Thyroid gland (tissue), 4 donors: ENCODE measurements around the gene LSAMP. TPM values are rescaled to one million over a fixed set of nuclear protein-coding genes. Genes with fewer than 3 reads are reported as not detected.

Experiments
- DNase-seq, 2 donors: peaks; one replicate each; pipeline ENCODE4 v3.0.0-alpha.2; 2019
- H3K27ac ChIP-seq, 3 donors: fragments of 200-600 bp; sonication (generic); 1 replicate in 2 of 3; 2 replicates in 1 of 3; pipeline ENCODE4 v1.5.1; 2016 to 2019; ENCODE audit warnings: mild to moderate bottlenecking in 1 of 3, moderate library complexity in 1 of 3
- H3K27me3 ChIP-seq: fragments of 200-600 bp; sonication (generic); one replicate; pipeline ENCODE4 v1.5.1; 2019
- H3K36me3 ChIP-seq, 2 donors: fragments of 200-600 bp; sonication (generic); one replicate each; pipeline ENCODE4 v1.5.1; 2016 to 2019
- H3K4me1 ChIP-seq, 2 donors: fragments of 200-600 bp; sonication (generic); one replicate each; pipeline ENCODE4 v1.5.1; 2017 to 2019
- H3K4me3 ChIP-seq, 3 donors: fragments of 200-600 bp; sonication (generic); replicated peaks in 1 of 3; 1 replicate in 2 of 3; 2 replicates in 1 of 3; pipeline ENCODE4 v1.5.1; 2016; ENCODE audit warnings: mild to moderate bottlenecking in 1 of 3
- H3K9me3 ChIP-seq: fragments of 200-600 bp; sonication (generic); one replicate; pipeline ENCODE4 v1.5.1; 2017
- CTCF ChIP-seq, 6 experiments: fragments of 200-600 bp in 3 of 6; fragments of 450-650 bp in 3 of 6; sonication (generic) in 3 of 6; IDR thresholded peaks; one replicate each; pipeline ENCODE4 v1.5.1; 2016 to 2019; ENCODE audit warnings: antibody characterized with exemption in 6 of 6, mild to moderate bottlenecking in 2 of 6, inconsistent platforms in 1 of 6, moderate library complexity in 1 of 6
- POLR2A ChIP-seq, 2 donors: fragments of 450-650 bp; IDR thresholded peaks; one replicate each; pipeline ENCODE4 v1.6.1; 2017; ENCODE audit warnings: antibody characterized with exemption in 2 of 2, mild to moderate bottlenecking in 2 of 2, moderate library complexity in 1 of 2
- WGBS, 2 donors: methylation state at CpG; one replicate each; pipeline ENCODE4 v1.1.5; 2017; 5-methylcytosine and 5-hydroxymethylcytosine counted together
- intact Hi-C: fragments of 100-400 bp; cut with DNase I; formaldehyde crosslinking; loops from one replicate; pipeline ENCODE4 v1.15.1; 2023
- total RNA-seq, 4 donors: library from RNA; depleted of rRNA; stranded (reverse); fragments of >200 nt; gene quantifications; one replicate each; pipeline ENCODE4 v1.2.3, GENCODE V29; 2016

The LSAMP gene
- total RNA-seq, 4 donors from 2014 or later: 0.78 to 2.0 (median 1.8) TPM

GRCh38 chr3:115789481-115789880 is 655.8 kb downstream of the LSAMP start:
- DNase-seq: no peak
- intact Hi-C loops: no loop called here
- Histone ChIP-seq H3K4me3 (no peak overlapping the region), H3K9me3 (no peaks in the 10 kb centered on the region), H3K27me3 (no peaks in the 10 kb centered on the region), H3K4me1 (peaks cover 6 to 8% of the 10 kb centered on the region in 2 donors), H3K36me3 (no peaks in the 10 kb centered on the region), H3K27ac (no peak overlapping the region)
- TF ChIP-seq POLR2A (IDR thresholded peaks at IDR 0.05) (no peak), CTCF (IDR thresholded peaks at IDR 0.05) (no peak)
- WGBS, 2 donors: 87 to 94% methylated on average over 4 of the region's 4 CpGs

GRCh38 chr3:115788921-115789470 is 656.3 kb downstream of the LSAMP start:
- Histone ChIP-seq H3K36me3 (no peaks in the 10 kb centered on the region), H3K4me1 (peaks cover 6 to 8% of the 10 kb centered on the region in 2 donors), H3K4me3 (no peak overlapping the region), H3K27ac (no peak overlapping the region), H3K27me3 (no peaks in the 10 kb centered on the region), H3K9me3 (no peaks in the 10 kb centered on the region)
- no peak for TF ChIP-seq POLR2A (IDR thresholded peaks at IDR 0.05)
- no peak for TF ChIP-seq CTCF (IDR thresholded peaks at IDR 0.05)
- 72% methylated on average over 4 of the region's 4 CpGs for WGBS, 2 donors
- intact Hi-C loops: no loop called here
- DNase-seq: no peak

GRCh38 chr3:115787818-115788217 is 657.5 kb downstream of the LSAMP start:
- no peaks in the 10 kb centered on the region for H3K27me3 ChIP-seq
- peaks cover 8 to 9% of the 10 kb centered on the region in 2 donors for H3K4me1 ChIP-seq
- DNase-seq: no peak
- H3K9me3 ChIP-seq: no peaks in the 10 kb centered on the region
- intact Hi-C loops: no loop called here
- no peaks in the 10 kb centered on the region for H3K36me3 ChIP-seq
- TF ChIP-seq POLR2A (IDR thresholded peaks at IDR 0.05): no peak
- TF ChIP-seq CTCF (IDR thresholded peaks at IDR 0.05): no peak
- WGBS, 2 donors: 95 to 96% methylated on average over 2 of the region's 2 CpGs
- no peak overlapping the region for H3K27ac ChIP-seq
- no peak overlapping the region for H3K4me3 ChIP-seq

- H3K36me3 ChIP-seq: no peaks in the 10 kb centered on the region
- DNase-seq: no peak
- H3K9me3 ChIP-seq: no peaks in the 10 kb centered on the region
- H3K27ac ChIP-seq: no peak overlapping the region
- WGBS, 2 donors: 84 to 92% methylated on average over 4 of the region's 4 CpGs
- H3K27me3 ChIP-seq: no peaks in the 10 kb centered on the region
- TF ChIP-seq POLR2A (IDR thresholded peaks at IDR 0.05): no peak
- TF ChIP-seq CTCF (IDR thresholded peaks at IDR 0.05): no peak
- H3K4me1 ChIP-seq: peaks cover 8 to 9% of the 10 kb centered on the region in 2 donors
- intact Hi-C loops: no loop called here
- no peak overlapping the region for H3K4me3 ChIP-seq
Measured at GRCh38 chr3:115785782-115786181, 659.5 kb downstream of the LSAMP start.

- H3K27me3 ChIP-seq: no peaks in the 10 kb centered on the region
- H3K4me3 ChIP-seq: peak overlapping the region in 1 of 3 donors; percentile 69
- H3K4me1 ChIP-seq: peaks cover 8 to 9% of the 10 kb centered on the region in 2 donors
- 3 to 6% methylated on average over 11 of the region's 11 CpGs for WGBS, 2 donors
- no peaks in the 10 kb centered on the region for H3K9me3 ChIP-seq
- no peak for DNase-seq
- intact Hi-C loops: no loop called here
- H3K27ac ChIP-seq: peak overlapping the region in 2 of 3 donors; percentile 97 to 98
- no peaks in the 10 kb centered on the region for H3K36me3 ChIP-seq
- peak in 1 of 6 experiments; percentile 8 for TF ChIP-seq CTCF (IDR thresholded peaks at IDR 0.05)
- no peak for TF ChIP-seq POLR2A (IDR thresholded peaks at IDR 0.05)
Measured at GRCh38 chr3:115784739-115785536, 660.3 kb downstream of the LSAMP start.
